NCI-H2227 treated with DMSO at 0.1 percent for 48 hours (cell line): Measurements from ENCODE around the gene RPL10.
A peak's percentile ranks its signal among the peaks of the same experiment; 100 is the strongest.

Source experiments
- DNase-seq: peaks from one replicate; lab custom pipeline; 2025; lab: John Stamatoyannopoulos, UW

Gene RPL10

DNA sequence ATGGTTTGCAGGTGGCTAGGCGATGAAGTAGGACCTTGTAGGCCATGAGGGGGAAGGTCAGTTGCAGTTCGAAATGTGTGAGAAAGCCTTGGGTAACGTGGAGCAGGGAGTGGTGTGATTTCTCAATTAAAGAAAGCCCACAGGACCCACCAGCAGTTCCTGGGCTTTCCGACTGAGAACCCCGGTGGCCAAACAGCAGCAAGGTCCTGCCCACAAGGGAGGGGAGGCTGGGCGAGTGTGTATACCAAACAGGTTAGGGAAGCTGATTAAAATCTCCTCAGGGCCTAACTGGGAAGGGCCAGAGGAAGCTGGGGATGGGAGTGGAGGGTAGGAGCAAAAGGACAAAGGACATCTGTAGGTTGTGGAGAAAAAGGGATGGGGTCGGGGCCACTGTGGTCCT lies 32.7 kb downstream of the RPL10 start:
- DNase-seq = no peak

GRCh38 chrX:154431341-154431740 lies 33.2 kb downstream of the RPL10 start:
- DNase-seq = no peak

DNA sequence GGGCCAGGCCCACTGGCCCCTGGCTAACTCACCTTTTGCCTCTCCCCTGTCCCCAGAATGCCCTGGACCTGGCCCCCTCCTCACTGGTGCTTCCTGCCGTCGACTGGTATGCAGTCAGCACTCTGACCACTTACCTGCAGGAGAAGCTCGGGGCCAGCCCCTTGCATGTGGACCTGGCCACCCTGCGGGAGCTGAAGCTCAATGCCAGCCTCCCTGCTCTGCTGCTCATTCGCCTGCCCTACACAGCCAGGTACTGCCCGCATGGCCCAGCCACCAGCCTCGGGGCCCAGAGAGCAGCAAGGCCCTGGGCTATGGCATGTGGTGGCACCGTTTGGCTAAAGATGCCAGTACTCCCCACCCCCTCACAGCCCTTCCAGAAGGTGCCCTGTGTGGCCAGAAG lies 34.0 kb downstream of the RPL10 start:
- DNase-seq = no peak

DNA sequence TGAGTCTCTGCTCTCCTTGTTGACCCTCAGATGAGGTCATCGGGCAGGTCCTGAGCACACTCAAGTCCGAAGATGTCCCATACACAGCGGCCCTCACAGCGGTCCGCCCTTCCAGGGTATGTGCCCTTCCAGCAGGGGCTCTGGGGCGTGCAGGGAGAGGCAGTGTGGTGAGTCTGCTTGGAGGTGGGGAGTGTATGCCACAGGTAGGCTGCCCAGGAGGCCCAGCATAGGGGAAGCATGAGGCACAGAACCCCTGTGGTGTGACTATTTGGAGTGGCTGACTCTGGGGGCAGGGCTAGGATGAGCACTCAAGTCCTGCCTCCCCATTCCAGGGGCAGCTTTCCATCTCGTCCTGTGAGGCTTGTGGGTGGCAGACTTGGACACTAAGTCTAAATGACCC lies 35.4 kb downstream of the RPL10 start:
- no peak for DNase-seq

DNA sequence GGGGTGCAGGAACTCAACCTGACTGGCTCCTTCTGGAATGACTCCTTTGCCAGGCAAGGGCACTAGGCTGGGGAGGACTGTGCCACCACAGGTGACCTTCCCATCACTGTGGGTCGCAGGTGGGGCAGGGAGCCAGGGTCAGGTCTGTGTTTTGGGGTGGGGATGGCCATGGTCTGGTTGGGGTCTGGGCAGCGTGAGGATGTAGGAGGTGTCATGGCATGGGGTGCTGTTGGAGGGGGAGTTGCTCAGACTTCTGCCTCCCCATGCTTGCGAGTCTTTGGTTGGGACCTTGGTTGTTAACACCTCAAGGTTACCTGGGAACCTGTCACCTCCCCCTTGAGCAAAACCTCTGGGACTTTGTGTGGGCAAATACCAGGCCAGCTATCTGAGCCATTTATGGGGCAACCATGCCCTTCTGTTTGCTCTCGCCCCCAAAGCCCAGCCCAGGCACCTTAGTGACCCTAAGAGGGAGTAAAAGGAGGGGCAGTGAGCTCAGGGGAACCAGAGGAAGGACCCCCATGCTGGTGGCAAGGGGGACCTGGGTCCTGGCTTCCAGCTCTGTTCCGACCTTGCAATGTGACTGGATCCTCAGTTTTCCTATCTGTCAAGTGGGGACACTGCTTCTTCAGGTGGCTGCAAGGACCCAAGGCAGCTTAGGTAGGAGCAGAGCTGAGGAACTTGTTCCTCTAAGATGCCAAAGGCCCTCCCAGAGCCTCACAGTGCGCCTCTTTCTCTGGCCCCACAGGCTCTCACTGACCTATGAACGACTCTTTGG lies 36.4 kb downstream of the RPL10 start:
- no peak for DNase-seq

- DNase-seq = no peak
Measured at GRCh38 chrX:154435171-154435733, 37.1 kb downstream of the RPL10 start.

GRCh38 chrX:154436374-154436982 lies 38.3 kb downstream of the RPL10 start:
- DNase-seq = peak; percentile 24

DNA sequence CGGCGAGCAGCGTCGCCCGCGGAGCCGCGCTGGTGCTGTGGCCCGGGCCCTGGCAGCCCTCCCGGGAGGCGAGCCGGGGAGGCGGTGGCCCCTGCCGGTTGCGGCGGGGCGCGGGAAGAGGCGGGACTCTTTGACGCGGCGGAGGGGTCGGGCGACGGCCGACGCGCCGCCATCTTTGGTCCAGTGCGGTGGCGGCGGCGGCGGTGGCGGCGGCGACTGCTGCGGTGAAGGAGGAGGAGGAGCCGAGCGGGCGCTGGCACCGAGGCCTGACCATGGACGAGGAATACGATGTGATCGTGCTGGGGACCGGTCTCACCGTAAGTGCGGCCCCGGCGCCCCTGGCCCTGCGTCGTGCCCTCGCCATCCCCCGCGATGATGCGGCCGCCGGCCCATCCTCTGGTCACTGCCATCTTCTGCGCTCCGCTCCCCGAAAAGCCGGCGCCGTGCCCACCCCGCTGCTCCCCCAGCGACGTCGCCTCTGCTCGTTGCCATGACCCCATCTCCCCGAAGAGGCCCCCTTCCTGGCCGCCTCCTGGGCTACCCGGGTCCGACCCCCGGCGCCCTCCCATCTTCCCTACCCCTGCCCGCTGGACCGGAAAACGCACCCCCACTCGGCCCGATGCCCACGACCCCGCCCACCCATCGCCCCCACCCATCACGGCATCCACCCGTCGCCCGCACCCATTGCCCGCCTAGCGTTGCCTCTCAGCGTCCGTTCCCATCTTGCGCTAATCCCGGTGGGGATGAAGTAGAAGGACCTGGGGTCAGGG lies 39.0 kb downstream of the RPL10 start, which contains the start of gene GDI1:
Gene GDI1, plus strand, starts transcription at position 172 of the 770 bp plus-strand sequence. Its CDS starts 101 bp downstream, at position 273.
- peak; percentile 11 for DNase-seq

GRCh38 chrX:154437971-154438893 lies 40.1 kb downstream of the RPL10 start:
- DNase-seq = no peak

DNA sequence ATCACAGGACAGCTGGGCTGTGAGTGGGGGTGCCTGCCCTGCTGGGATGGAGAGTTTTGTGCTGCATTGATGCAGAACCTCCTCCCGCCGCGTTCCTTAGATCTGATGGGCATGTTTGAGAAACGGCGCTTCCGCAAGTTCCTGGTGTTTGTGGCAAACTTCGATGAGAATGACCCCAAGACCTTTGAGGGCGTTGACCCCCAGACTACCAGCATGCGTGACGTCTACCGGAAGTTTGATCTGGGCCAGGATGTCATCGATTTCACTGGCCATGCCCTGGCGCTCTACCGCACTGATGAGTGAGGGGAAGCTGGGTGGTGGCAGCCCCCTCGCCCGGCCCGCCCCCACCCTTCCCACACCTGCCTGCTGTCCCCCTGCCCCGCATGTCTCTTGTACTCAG lies 41.7 kb downstream of the RPL10 start:
- no peak for DNase-seq

GRCh38 chrX:154440623-154441357 lies 42.6 kb downstream of the RPL10 start:
- DNase-seq = no peak

- DNase-seq = no peak
Measured at GRCh38 chrX:154441564-154441963, 43.4 kb downstream of the RPL10 start.

- DNase-seq = no peak
Measured at GRCh38 chrX:154441984-154442707, 44.0 kb downstream of the RPL10 start.

DNA sequence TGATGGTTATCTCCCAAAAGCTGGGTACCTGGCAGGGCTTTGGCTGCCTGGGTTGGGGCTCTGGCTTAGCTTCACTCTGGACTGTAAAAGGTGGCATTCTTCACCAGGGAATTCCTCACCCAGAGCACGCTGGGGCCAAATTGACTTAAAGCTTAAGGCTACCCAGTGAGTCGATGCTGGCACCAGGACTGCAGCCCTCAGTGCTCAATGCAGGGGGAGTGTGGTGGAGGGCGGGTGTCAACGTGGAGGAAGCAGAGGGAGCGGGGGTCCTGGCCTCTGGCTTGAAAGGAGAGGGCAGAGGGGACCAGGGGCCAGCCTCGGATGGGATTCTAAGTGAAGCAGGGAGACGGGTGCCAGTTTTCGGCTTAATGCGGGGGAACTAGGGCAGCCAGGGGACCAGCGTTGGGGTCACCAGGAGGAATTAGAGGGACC lies 45.3 kb downstream of the RPL10 start:
- DNase-seq = no peak

GRCh38 chrX:154443992-154444754 lies 46.0 kb downstream of the RPL10 start, which contains the start of gene FAM50A:
FAM50A (plus strand) TSS chrX:154444141; CDS start chrX:154444236, 95 bp downstream.
- DNase-seq = peak; percentile 49

- no peak for DNase-seq
Measured at GRCh38 chrX:154444755-154445246, 46.6 kb downstream of the RPL10 start.

DNA sequence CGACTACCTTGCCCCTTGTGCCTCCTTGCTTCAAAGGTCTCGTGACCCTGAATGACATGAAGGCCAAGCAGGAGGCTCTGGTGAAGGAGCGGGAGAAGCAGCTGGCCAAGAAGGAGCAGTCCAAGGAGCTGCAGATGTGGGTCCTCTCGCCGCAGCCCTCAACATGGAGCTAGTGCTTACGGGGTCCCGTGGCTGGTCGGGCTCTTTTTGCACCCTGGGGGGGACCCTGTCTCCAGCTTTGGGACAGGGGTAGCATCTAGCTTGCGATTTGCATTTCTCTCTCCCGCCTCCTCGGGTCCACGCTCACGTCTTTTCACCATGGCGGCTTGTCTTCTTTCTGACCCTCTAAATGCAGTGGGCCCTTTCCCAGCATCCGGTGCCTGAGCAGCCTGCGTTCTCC lies 47.6 kb downstream of the RPL10 start:
- no peak for DNase-seq

DNA sequence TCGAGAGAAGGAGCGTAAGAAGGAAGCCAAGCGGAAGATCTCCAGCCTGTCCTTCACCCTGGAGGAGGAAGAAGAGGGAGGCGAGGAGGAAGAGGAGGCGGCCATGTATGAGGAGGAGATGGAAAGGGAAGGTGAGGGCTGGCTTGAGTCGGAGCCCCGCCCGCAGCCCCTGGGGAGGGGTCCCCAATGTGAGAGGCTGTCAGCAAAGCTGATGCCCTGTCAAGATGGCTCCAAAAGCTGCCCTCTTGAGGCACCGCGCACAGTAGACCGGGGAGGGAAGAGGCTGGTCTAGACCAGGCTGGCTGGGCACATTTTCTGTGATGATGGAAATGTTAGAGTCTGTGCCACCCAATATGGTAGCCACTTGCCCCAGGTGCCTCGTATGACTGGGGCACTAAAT lies 48.3 kb downstream of the RPL10 start:
- no peak for DNase-seq

GRCh38 chrX:154448484-154448883 lies 50.3 kb downstream of the RPL10 start:
- no peak for DNase-seq
